Breast epithelium (tissue), 4 donors: ENCODE data around the gene ATP6V1A. TPM values are rescaled to one million over a fixed set of nuclear protein-coding genes. Genes with fewer than 3 reads are reported as not detected.

Source experiments
- DNase-seq, 2 donors: peaks; one replicate each; pipeline ENCODE4 v3.0.0-alpha.2; 2019; ENCODE audit warnings: low spot score in 2 of 2
- H3K27ac ChIP-seq, 2 donors: fragments of 200-600 bp; sonication (generic) in 1 of 2; one replicate each; pipeline ENCODE4 v1.5.1; 2016 to 2019; ENCODE audit warnings: mild to moderate bottlenecking in 1 of 2
- H3K27me3 ChIP-seq, 2 donors: fragments of 200-600 bp; sonication (generic) in 1 of 2; one replicate each; pipeline versions ENCODE4 v1.5.1 to v1.6.0; 2017 to 2019; ENCODE audit warnings: control low read depth in 1 of 2, mild to moderate bottlenecking in 1 of 2
- H3K36me3 ChIP-seq: fragments of 200-600 bp; one replicate; pipeline ENCODE4 v1.5.1; 2019
- H3K4me1 ChIP-seq, 2 donors: fragments of 200-600 bp; sonication (generic); one replicate each; pipeline ENCODE4 v1.5.1; 2016 to 2019; ENCODE audit warnings: control low read depth in 1 of 2
- H3K4me3 ChIP-seq, 3 donors: fragments of 200-600 bp; sonication (generic); 1 replicate in 2 of 3; 2 replicates in 1 of 3; pipeline ENCODE4 v1.5.1; 2016 to 2019; ENCODE audit warnings: mild to moderate bottlenecking in 3 of 3, moderate library complexity in 2 of 3
- H3K9me3 ChIP-seq, 2 donors: fragments of 200-600 bp; sonication (generic) in 1 of 2; one replicate each; pipeline ENCODE4 v1.5.1; 2016 to 2019; ENCODE audit warnings: control low read depth in 1 of 2
- POLR2A ChIP-seq: fragments of 450-650 bp; IDR thresholded peaks from one replicate; pipeline ENCODE4 v1.6.1; 2016; ENCODE audit warnings: antibody characterized with exemption, mild to moderate bottlenecking, moderate library complexity
- POLR2AphosphoS5 ChIP-seq, 3 donors: sonication (generic); formaldehyde crosslinking; IDR thresholded peaks; one replicate each; pipeline ENCODE4 v1.6.1; 2017; ENCODE audit warnings: antibody characterized with exemption in 3 of 3
- intact Hi-C: fragments of 100-400 bp; cut with DNase I; formaldehyde crosslinking; loops from one replicate; pipeline ENCODE4 v1.15.1; 2023; ENCODE audit warnings: low total_unique reads
- total RNA-seq, 3 donors: library from RNA; depleted of rRNA; stranded (reverse); fragments of >200 nt; gene quantifications; one replicate each; pipeline ENCODE4 v1.1.0, GENCODE V29; 2016
- TF ChIP-seq, protein P1 (sequence below), 3 donors: fragments of 450-650 bp; IDR thresholded peaks; one replicate each; pipeline ENCODE4 v1.5.1; 2016 to 2017; ENCODE audit warnings: antibody characterized with exemption in 3 of 3, mild to moderate bottlenecking in 3 of 3, moderate library complexity in 3 of 3

ATP6V1A gene
- total RNA-seq, 3 donors from 2014 or later: 44.6 to 68.5 (median 48.6) TPM

DNA sequence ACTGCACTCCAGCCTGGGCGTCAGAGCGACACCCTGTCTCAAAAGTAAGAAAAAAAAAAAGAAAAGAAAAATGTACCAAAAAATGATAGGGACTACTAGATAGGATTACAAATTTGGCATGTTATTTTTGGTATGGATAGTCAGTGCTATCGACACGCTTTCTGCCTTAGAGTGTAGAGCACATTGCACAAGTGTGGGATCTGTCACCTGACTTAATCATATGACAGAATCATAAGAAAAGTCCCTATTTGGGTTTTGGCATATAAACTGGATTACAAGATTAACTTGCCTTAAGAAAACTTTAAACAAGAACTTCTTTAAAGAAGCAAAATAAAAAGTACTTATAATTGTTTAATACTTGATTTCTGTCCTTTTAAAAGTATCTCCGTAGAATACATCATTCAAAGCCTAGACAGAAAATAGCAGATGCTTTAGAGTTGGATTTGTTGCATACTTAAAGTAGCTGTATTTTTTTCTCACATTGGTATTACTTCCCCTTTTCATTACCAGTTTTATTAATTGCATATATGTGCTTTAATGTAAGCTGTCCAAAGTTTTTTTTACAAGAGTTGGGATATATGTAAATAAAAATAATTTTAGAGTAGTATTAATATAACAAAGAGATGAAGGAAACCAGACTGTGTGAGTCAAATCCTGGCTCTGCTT is 7.8 kb downstream of the ATP6V1A start:
- no peaks in the 10 kb centered on the region for H3K4me1 ChIP-seq
- peaks cover 0 to 7% of the 10 kb centered on the region in 2 donors for H3K9me3 ChIP-seq
- intact Hi-C loops: no loop called here
- H3K27me3 ChIP-seq: no peaks in the 10 kb centered on the region
- DNase-seq: no peak
- no peak overlapping the region for H3K27ac ChIP-seq
- TF ChIP-seq, protein P1, sequence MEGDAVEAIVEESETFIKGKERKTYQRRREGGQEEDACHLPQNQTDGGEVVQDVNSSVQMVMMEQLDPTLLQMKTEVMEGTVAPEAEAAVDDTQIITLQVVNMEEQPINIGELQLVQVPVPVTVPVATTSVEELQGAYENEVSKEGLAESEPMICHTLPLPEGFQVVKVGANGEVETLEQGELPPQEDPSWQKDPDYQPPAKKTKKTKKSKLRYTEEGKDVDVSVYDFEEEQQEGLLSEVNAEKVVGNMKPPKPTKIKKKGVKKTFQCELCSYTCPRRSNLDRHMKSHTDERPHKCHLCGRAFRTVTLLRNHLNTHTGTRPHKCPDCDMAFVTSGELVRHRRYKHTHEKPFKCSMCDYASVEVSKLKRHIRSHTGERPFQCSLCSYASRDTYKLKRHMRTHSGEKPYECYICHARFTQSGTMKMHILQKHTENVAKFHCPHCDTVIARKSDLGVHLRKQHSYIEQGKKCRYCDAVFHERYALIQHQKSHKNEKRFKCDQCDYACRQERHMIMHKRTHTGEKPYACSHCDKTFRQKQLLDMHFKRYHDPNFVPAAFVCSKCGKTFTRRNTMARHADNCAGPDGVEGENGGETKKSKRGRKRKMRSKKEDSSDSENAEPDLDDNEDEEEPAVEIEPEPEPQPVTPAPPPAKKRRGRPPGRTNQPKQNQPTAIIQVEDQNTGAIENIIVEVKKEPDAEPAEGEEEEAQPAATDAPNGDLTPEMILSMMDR (IDR thresholded peaks at IDR 0.05): no peak
- TF ChIP-seq POLR2AphosphoS5 (IDR thresholded peaks at IDR 0.05): no peak
- TF ChIP-seq POLR2A: no peak
- H3K4me3 ChIP-seq: no peak overlapping the region
- H3K36me3 ChIP-seq: no peaks in the 10 kb centered on the region

- TF ChIP-seq POLR2AphosphoS5 (IDR thresholded peaks at IDR 0.05) (no peak), POLR2A (no peak)
- TF ChIP-seq, protein P1 (IDR thresholded peaks at IDR 0.05): no peak
- H3K27ac ChIP-seq: no peak overlapping the region
- H3K4me1 ChIP-seq: no peaks in the 10 kb centered on the region
- H3K4me3 ChIP-seq: no peak overlapping the region
- intact Hi-C loops: no loop called here
- DNase-seq: no peak
- no peaks in the 10 kb centered on the region for H3K36me3 ChIP-seq
- H3K27me3 ChIP-seq: no peaks in the 10 kb centered on the region
- H3K9me3 ChIP-seq: peaks cover 0 to 7% of the 10 kb centered on the region in 2 donors
Observed at GRCh38 chr3:113758389-113759024, 11.7 kb downstream of the ATP6V1A start.

GRCh38 chr3:113764698-113765097 is 17.9 kb downstream of the ATP6V1A start:
- intact Hi-C loops: no loop called here
- H3K36me3 ChIP-seq: no peaks in the 10 kb centered on the region
- no peak for DNase-seq
- no peaks in the 10 kb centered on the region for H3K27me3 ChIP-seq
- H3K4me1 ChIP-seq: no peaks in the 10 kb centered on the region
- no peak for TF ChIP-seq POLR2AphosphoS5 (IDR thresholded peaks at IDR 0.05)
- TF ChIP-seq POLR2A: no peak
- TF ChIP-seq, protein P1 (IDR thresholded peaks at IDR 0.05): no peak
- H3K4me3 ChIP-seq: no peak overlapping the region
- no peaks in the 10 kb centered on the region for H3K9me3 ChIP-seq
- no peak overlapping the region for H3K27ac ChIP-seq

GRCh38 chr3:113769551-113769950 is 22.7 kb downstream of the ATP6V1A start:
- intact Hi-C loops: no loop called here
- TF ChIP-seq POLR2AphosphoS5 (IDR thresholded peaks at IDR 0.05) (no peak), POLR2A (no peak)
- TF ChIP-seq, protein P1 (IDR thresholded peaks at IDR 0.05): no peak
- DNase-seq: no peak
- Histone ChIP-seq H3K4me1 (no peaks in the 10 kb centered on the region), H3K4me3 (no peak overlapping the region), H3K9me3 (no peaks in the 10 kb centered on the region), H3K27me3 (no peaks in the 10 kb centered on the region), H3K36me3 (no peaks in the 10 kb centered on the region), H3K27ac (no peak overlapping the region)

GRCh38 chr3:113771993-113772392 is 25.2 kb downstream of the ATP6V1A start:
- no peak for DNase-seq
- intact Hi-C loops: no loop called here

More at GRCh38 chr3:113771993-113772392, 25.2 kb downstream of the ATP6V1A start:
- no peaks in the 10 kb centered on the region for H3K27me3 ChIP-seq
- no peak overlapping the region for H3K27ac ChIP-seq
- H3K36me3 ChIP-seq: no peaks in the 10 kb centered on the region
- H3K9me3 ChIP-seq: no peaks in the 10 kb centered on the region
- no peak overlapping the region for H3K4me3 ChIP-seq
- TF ChIP-seq, protein P1 (IDR thresholded peaks at IDR 0.05): no peak
- TF ChIP-seq POLR2A: no peak
- no peak for TF ChIP-seq POLR2AphosphoS5 (IDR thresholded peaks at IDR 0.05)
- H3K4me1 ChIP-seq: no peaks in the 10 kb centered on the region
